ENCODE data around the gene KATNAL2.

Gene KATNAL2

GRCh38 chr18:46939337-46939963 is 22.0 kb downstream of the KATNAL2 start:
- peak; percentile 46 for DNase-seq (ENCODE audit: low read depth)
- TF ChIP-seq, protein P1, sequence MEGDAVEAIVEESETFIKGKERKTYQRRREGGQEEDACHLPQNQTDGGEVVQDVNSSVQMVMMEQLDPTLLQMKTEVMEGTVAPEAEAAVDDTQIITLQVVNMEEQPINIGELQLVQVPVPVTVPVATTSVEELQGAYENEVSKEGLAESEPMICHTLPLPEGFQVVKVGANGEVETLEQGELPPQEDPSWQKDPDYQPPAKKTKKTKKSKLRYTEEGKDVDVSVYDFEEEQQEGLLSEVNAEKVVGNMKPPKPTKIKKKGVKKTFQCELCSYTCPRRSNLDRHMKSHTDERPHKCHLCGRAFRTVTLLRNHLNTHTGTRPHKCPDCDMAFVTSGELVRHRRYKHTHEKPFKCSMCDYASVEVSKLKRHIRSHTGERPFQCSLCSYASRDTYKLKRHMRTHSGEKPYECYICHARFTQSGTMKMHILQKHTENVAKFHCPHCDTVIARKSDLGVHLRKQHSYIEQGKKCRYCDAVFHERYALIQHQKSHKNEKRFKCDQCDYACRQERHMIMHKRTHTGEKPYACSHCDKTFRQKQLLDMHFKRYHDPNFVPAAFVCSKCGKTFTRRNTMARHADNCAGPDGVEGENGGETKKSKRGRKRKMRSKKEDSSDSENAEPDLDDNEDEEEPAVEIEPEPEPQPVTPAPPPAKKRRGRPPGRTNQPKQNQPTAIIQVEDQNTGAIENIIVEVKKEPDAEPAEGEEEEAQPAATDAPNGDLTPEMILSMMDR (conservative IDR thresholded peaks at IDR 0.05; ENCODE audit: low read depth, low read length) = no peak

GRCh38 chr18:46939998-46940571 is 22.7 kb downstream of the KATNAL2 start:
- TF ChIP-seq, protein P1 (conservative IDR thresholded peaks at IDR 0.05; ENCODE audit: low read depth, low read length) = no peak
- no peak overlapping the region for H3K4me3 ChIP-seq (ENCODE audit: low read length)
- DNase-seq (ENCODE audit: low read depth) = no peak

More at GRCh38 chr18:46939337-46939963, 22.0 kb downstream of the KATNAL2 start:
- no peak overlapping the region for H3K4me3 ChIP-seq (ENCODE audit: low read length)

- TF ChIP-seq, protein P1 (conservative IDR thresholded peaks at IDR 0.05; ENCODE audit: low read depth, low read length) = no peak
- DNase-seq (ENCODE audit: low read depth) = no peak
- no peak overlapping the region for H3K4me3 ChIP-seq (ENCODE audit: low read length)
Measured at GRCh38 chr18:46942646-46943045, 25.2 kb downstream of the KATNAL2 start.

DNA sequence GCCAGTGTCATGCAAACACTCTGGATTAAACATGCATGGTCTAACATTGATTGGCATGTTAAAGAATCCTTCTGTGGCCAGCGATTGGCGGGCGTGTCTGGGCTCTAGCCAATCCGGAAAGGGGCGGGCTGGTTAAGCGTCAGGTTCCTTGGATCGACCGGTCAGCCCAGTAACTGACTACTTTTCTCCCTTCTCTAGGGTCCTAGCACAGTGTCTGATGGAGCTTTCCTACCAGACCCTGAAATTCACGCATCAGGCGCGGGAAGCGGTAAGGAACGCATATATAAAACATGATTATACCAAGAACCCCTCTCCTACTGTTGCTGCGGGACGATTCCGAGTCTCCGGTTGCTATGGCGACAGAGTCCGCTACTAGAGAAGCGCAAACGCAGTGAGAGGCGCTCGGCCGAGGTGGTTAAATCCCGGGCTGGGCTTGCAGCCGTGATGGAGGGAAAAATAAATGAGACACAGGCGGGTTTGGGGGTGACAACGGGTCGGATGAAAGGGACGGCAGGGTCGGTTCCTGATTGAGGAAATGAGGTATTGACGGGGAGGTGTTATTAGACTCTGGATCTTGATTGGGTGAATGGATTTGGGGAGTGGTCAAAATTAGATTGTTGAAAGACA is 29.4 kb downstream of the KATNAL2 start:
- TF ChIP-seq, protein P1 (conservative IDR thresholded peaks at IDR 0.05; ENCODE audit: low read depth, low read length) = no peak
- peak; percentile 65 for DNase-seq (ENCODE audit: low read depth)
- H3K4me3 ChIP-seq (ENCODE audit: low read length) = peak overlapping the region; percentile 94

- H3K4me3 ChIP-seq (ENCODE audit: low read length) = no peak overlapping the region
- TF ChIP-seq, protein P1 (conservative IDR thresholded peaks at IDR 0.05; ENCODE audit: low read depth, low read length) = peak; percentile 64
- DNase-seq (ENCODE audit: low read depth) = no peak
Measured at GRCh38 chr18:46950064-46950656, 32.8 kb downstream of the KATNAL2 start.

DNA sequence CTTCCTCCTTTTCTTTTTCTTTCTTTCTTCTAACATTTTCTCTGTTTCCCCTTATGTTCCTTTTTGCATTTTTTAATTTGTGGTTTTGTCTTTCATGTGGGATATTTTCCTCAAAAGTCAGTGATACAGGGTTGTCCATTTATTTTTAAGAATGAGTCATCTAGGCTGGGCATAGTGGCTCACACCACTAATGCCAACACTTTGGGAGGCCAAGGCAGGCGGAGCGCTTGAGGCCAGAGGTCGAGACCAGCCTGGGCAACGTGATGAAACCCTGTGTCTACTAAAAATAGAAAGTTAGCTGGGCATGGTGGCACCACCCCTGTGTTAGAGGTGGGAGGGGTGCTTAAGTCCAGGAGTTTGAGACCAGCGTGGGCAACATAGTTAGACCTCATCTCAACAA is 35.8 kb downstream of the KATNAL2 start:
- TF ChIP-seq, protein P1 (conservative IDR thresholded peaks at IDR 0.05; ENCODE audit: low read depth, low read length) = no peak
- DNase-seq (ENCODE audit: low read depth) = no peak
- H3K4me3 ChIP-seq (ENCODE audit: low read length) = no peak overlapping the region
